ENCODE data around the gene ASPRV1. TPM values are rescaled to one million over a fixed set of nuclear protein-coding genes. Genes with fewer than 3 reads are reported as not detected.
A peak's percentile ranks its signal among the peaks of the same experiment; 100 is the strongest.

ASPRV1 gene
- total RNA-seq, 1 experiment from 2014 or later, result 1.3 TPM

GRCh38 chr2:69939722-69940121, 21.7 kb downstream of the ASPRV1 start (continued):
- TF ChIP-seq ZNF281 (CRISPR knock-in tag; IDR thresholded peaks at IDR 0.05) (no peak), PREB (CRISPR knock-in tag; IDR thresholded peaks at IDR 0.05; ENCODE audit: borderline replicate concordance) (no peak), SP1 (CRISPR knock-in tag; conservative IDR thresholded peaks at IDR 0.05) (no peak)

- CTCF ChIA-PET, result no interaction called here
- TF ChIP-seq ZMAT4 (CRISPR knock-in tag; IDR thresholded peaks at IDR 0.05) (no peak), CBFB (CRISPR knock-in tag; IDR thresholded peaks at IDR 0.05; ENCODE audit: low read depth) (no peak)
- no peaks in the 10 kb centered on the region for H3K27me3 Mint-ChIP-seq (ENCODE audit: low read depth)
- DNase-seq (ENCODE audit: low spot score), result no peak
- POLR2A ChIA-PET, result no interaction called here
- H3K9me3 Mint-ChIP-seq, result no peaks in the 10 kb centered on the region
- peaks cover 28% of the 10 kb centered on the region for H3K4me1 Mint-ChIP-seq
- ATAC-seq, result no peak
- peaks cover 2% of the 10 kb centered on the region; the same call in 1 of the 2 replicates for H3K36me3 Mint-ChIP-seq
- peak overlapping the region; percentile 81 for H3K27ac Mint-ChIP-seq
- H3K4me3 Mint-ChIP-seq, result no peak overlapping the region
These were observed 23.5 kb downstream of the ASPRV1 start for GRCh38 chr2:69937968-69938367.

GRCh38 chr2:69936906-69937305, 24.5 kb downstream of the ASPRV1 start:
- TF ChIP-seq TCF7 (CRISPR knock-in tag; IDR thresholded peaks at IDR 0.05; ENCODE audit: low read depth) (no peak), EMX1 (CRISPR knock-in tag; IDR thresholded peaks at IDR 0.05) (no peak), GRHL2 (CRISPR knock-in tag; IDR thresholded peaks at IDR 0.05; ENCODE audit: insufficient replicate concordance, severe bottlenecking) (no peak)
- H3K4me3 Mint-ChIP-seq, result no peak overlapping the region
- ChIA-PET POLR2A (interaction anchor here (0.6 to 1.2 kb wide), 2 partner anchors 22 to 133 kb away, joined by 4 to 8 read pairs; partner anchors contain the start of gene MXD1), CTCF (interaction anchor here (0.8 to 1.1 kb wide), 3 partner anchors 120 to 134 kb away, joined by 3 to 4 read pairs (median 3); no protein-coding TSS in a partner anchor)
- DNase-seq (ENCODE audit: low spot score) (no peak), ATAC-seq (peak; percentile 55)
- no peaks in the 10 kb centered on the region for H3K9me3 Mint-ChIP-seq
- peaks cover 2% of the 10 kb centered on the region; the same call in 1 of the 2 replicates for H3K36me3 Mint-ChIP-seq
- peaks cover 28% of the 10 kb centered on the region for H3K4me1 Mint-ChIP-seq
- H3K27ac Mint-ChIP-seq, result no peak overlapping the region
- H3K27me3 Mint-ChIP-seq (ENCODE audit: low read depth), result no peaks in the 10 kb centered on the region

GRCh38 chr2:69935011-69935410, 26.4 kb downstream of the ASPRV1 start:
- POLR2A ChIA-PET, result no interaction called here
- CTCF ChIA-PET, result no interaction called here
- no peak for DNase-seq (ENCODE audit: low spot score)
- Mint-ChIP-seq H3K9me3 (no peaks in the 10 kb centered on the region), H3K27me3 (ENCODE audit: low read depth) (no peaks in the 10 kb centered on the region), H3K4me3 (no peak overlapping the region), H3K4me1 (peaks cover 20% of the 10 kb centered on the region), H3K36me3 (peaks cover 2% of the 10 kb centered on the region; the same call in 1 of the 2 replicates), H3K27ac (no peak overlapping the region)
- ATAC-seq, result no peak
- no peak for TF ChIP-seq ZNF281 (CRISPR knock-in tag; IDR thresholded peaks at IDR 0.05)
- no peak for TF ChIP-seq ATF6 (CRISPR knock-in tag; IDR thresholded peaks at IDR 0.05)
- no peak for TF ChIP-seq ZNF425 (CRISPR knock-in tag; conservative IDR thresholded peaks at IDR 0.05)
- TF ChIP-seq MYBL2 (CRISPR knock-in tag; IDR thresholded peaks at IDR 0.05), result no peak
- TF ChIP-seq ZNF317 (CRISPR knock-in tag; IDR thresholded peaks at IDR 0.05; ENCODE audit: borderline replicate concordance, low read depth), result no peak
- TF ChIP-seq ZBTB21 (CRISPR knock-in tag; IDR thresholded peaks at IDR 0.05; ENCODE audit: borderline replicate concordance), result no peak
- no peak for TF ChIP-seq TEAD1 (CRISPR knock-in tag; IDR thresholded peaks at IDR 0.05)
- TF ChIP-seq IRF1 (CRISPR knock-in tag; IDR thresholded peaks at IDR 0.05), result no peak
- no peak for TF ChIP-seq E2F5 (CRISPR knock-in tag; IDR thresholded peaks at IDR 0.05)
